GM12891 (cell line): ENCODE data around the gene HMCN2.

Experiments used
- PAX5 ChIP-seq: IDR thresholded peaks from 2 replicates; pipeline ENCODE4 v1.6.1; 2011; ENCODE audit warnings: low read length, moderate library complexity, mild to moderate bottlenecking; ENCODE audit not compliant: insufficient read depth, severe bottlenecking
- POLR2A ChIP-seq: IDR thresholded peaks from 2 replicates; pipeline ENCODE4 v1.6.1; 2011; ENCODE audit warnings: low read depth, low read length, control low read depth
- POLR2AphosphoS5 ChIP-seq: IDR thresholded peaks from 2 replicates; pipeline ENCODE4 v1.6.1; 2011; ENCODE audit warnings: low read depth, low read length, control low read depth
- POU2F2 ChIP-seq: IDR thresholded peaks from 2 replicates; pipeline ENCODE4 v1.6.1; 2011; ENCODE audit warnings: low read depth, mild to moderate bottlenecking, control low read depth, low read length, moderate library complexity
- SPI1 ChIP-seq: IDR thresholded peaks from 2 replicates; pipeline ENCODE4 v1.6.1; 2011; ENCODE audit warnings: low read depth, low read length, control low read depth
- TAF1 ChIP-seq: IDR thresholded peaks from 2 replicates; pipeline ENCODE4 v1.6.1; 2011; ENCODE audit warnings: low read depth, low read length, control low read depth

DNA sequence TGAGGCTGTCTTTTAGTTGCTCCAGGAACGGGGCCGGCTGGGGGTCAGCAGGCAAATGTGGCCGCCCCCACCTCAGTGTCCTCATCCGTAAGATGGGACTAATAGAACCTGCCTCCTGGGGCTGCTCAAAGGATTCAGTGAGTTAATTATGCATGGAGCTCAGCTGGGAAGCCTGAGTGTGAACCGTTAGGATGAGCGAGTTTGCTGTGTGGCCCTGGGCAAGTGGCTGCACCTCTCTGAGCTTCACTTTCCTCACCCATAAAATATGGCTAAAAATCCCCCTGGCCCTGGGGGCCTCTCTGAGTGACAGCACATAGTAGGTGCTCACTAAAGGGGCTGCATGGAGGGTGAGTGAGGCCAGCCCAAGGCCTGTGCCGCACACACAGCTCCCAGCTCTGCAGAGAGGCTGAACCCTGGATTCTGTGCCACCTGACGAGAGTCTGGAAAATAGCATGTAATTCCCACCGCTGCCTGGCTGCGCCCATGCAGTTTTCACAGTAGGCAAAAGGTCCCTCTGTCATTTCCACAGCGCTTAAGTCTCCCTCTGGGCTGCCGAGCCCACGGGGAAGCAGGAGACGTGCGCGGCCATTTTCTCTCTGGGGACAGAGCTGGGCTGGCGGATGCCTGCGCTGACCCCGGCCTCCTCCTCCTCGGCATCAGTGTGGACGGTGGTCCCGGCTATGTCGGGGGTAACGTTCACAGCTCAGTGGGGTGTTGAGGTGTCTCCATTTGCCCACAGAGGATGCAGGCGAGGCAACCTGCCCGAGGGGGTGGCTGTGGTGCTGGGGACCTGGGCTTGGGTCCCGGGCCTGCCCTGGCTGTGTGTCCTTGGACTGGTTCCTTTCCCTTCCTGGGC, 197.4 kb downstream of the HMCN2 start:
- TF ChIP-seq POLR2AphosphoS5 = no peak
- TF ChIP-seq POLR2A = no peak
- TF ChIP-seq TAF1 = no peak
- TF ChIP-seq POU2F2 = no peak
- no peak for TF ChIP-seq SPI1
- no peak for TF ChIP-seq PAX5
